ENCODE data around the gene PSKH1.
A peak's percentile ranks its signal among the peaks of the same experiment; 100 is the strongest.

The PSKH1 gene

GRCh38 chr16:67885976-67886375 lies 7.1 kb upstream of the PSKH1 start:
- DNase-seq (ENCODE audit: low spot score) = no peak
- Histone ChIP-seq H3K27ac (no peak overlapping the region), H3K4me3 (no peak overlapping the region)
- TF ChIP-seq, protein P1, sequence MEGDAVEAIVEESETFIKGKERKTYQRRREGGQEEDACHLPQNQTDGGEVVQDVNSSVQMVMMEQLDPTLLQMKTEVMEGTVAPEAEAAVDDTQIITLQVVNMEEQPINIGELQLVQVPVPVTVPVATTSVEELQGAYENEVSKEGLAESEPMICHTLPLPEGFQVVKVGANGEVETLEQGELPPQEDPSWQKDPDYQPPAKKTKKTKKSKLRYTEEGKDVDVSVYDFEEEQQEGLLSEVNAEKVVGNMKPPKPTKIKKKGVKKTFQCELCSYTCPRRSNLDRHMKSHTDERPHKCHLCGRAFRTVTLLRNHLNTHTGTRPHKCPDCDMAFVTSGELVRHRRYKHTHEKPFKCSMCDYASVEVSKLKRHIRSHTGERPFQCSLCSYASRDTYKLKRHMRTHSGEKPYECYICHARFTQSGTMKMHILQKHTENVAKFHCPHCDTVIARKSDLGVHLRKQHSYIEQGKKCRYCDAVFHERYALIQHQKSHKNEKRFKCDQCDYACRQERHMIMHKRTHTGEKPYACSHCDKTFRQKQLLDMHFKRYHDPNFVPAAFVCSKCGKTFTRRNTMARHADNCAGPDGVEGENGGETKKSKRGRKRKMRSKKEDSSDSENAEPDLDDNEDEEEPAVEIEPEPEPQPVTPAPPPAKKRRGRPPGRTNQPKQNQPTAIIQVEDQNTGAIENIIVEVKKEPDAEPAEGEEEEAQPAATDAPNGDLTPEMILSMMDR (IDR thresholded peaks at IDR 0.05) = no peak

- no peak overlapping the region for H3K27ac ChIP-seq
- no peak for DNase-seq (ENCODE audit: low spot score)
- H3K4me3 ChIP-seq = no peak overlapping the region
- TF ChIP-seq, protein P1 (IDR thresholded peaks at IDR 0.05) = no peak
These were observed 6.7 kb upstream of the PSKH1 start for GRCh38 chr16:67886387-67886786.

DNA sequence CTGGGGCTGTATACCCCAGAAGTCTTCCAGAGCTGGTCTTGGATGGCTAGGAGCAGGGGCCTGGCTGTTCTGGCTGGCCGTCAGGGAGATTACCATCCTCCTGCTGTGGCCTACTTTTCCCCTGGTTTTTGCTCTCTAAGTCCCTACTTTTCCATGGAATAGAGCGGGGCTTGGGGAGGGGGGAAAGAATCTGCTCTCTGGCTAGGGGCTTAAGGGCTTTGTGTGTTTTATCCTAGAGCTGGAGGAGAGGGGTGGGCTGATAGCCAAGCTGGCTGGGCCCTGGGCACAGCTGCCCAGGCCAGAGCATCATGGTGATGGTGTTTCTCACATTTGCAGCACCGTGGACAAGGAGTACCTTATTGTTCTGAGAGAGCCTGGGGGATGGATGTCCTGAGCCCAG lies 4.7 kb upstream of the PSKH1 start:
- Histone ChIP-seq H3K27ac (no peak overlapping the region), H3K4me3 (no peak overlapping the region)
- TF ChIP-seq, protein P1 (IDR thresholded peaks at IDR 0.05) = no peak
- DNase-seq (ENCODE audit: low spot score) = no peak

DNA sequence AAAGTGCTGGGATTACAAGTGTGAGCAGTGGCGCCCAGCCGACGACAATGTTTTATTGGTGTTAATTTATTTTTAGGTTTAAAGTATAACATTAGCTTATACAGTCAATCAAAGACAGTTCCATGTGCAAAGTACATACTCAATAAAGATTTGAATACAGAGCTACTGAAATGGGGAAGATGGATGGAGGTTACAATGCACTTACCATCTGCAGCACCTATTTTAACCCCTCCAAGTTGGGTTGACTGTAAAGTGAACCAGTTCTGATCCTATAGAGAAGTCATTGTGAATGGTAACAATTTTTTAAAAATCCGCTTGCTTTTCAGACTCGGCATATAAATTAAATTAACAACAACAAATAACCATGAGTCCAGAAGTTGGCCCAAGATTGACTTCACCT lies 679 bp upstream of the PSKH1 start:
- TF ChIP-seq, protein P1 (IDR thresholded peaks at IDR 0.05) = no peak
- peak overlapping the region; percentile 86 to 95 for H3K27ac ChIP-seq
- peak overlapping the region; percentile 88 for H3K4me3 ChIP-seq
- no peak for DNase-seq (ENCODE audit: low spot score)

DNA sequence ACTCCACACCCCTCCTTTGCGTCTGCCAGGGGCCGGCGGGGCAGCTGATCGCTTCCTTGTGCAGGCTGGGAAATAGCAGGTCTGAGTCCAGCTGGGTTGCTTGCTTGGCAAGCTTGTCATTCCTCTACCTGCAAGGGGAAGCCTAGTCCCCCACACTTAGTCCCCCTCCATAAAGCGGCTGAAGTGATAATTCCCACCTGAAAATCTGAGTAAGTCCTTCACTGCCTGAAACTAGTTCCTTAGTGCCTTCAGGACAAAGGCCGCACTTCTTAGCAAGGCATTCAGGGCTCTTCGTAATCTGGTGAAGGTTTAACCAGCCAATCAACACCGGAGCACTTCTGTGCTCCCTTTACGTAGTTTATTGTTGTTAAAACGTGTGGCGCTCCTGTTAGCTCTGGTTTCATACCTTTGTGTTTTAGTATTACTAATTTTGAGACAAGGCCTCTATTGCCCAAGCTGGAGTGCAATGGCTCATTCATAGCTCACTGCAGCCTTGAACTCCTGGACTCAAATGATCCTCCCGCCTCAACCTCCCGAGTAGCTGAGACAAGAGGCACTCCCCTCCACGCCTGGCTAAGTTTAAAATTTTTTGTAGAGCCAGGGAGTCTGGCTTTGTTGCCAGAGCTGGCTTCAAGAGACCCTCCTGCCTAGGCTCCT lies 817 bp downstream of the PSKH1 start:
- no peak for DNase-seq (ENCODE audit: low spot score)
- H3K27ac ChIP-seq = peak overlapping the region; percentile 86 to 95
- peak overlapping the region; percentile 88 for H3K4me3 ChIP-seq
- TF ChIP-seq, protein P1 (IDR thresholded peaks at IDR 0.05) = no peak

- peak overlapping the region; percentile 81 to 85 for H3K27ac ChIP-seq
- TF ChIP-seq, protein P1 (IDR thresholded peaks at IDR 0.05) = no peak
- no peak overlapping the region for H3K4me3 ChIP-seq
- DNase-seq (ENCODE audit: low spot score) = peak; percentile 88
These were observed 4.2 kb downstream of the PSKH1 start for GRCh38 chr16:67897231-67897630.

- TF ChIP-seq, protein P1 (IDR thresholded peaks at IDR 0.05) = no peak
- no peak overlapping the region for H3K4me3 ChIP-seq
- no peak overlapping the region for H3K27ac ChIP-seq
- DNase-seq (ENCODE audit: low spot score) = no peak
These were observed 8.7 kb downstream of the PSKH1 start for GRCh38 chr16:67901734-67902133.

Measured in coronary artery (tissue), 2 donors.